Sciatic nerve (tissue), 2 donors: ENCODE data around the gene SH3GL3. TPM values are rescaled to one million over a fixed set of nuclear protein-coding genes. Genes with fewer than 3 reads are reported as not detected.

Source experiments
- ATAC-seq: fragments of 200-7000 bp; cut with Tn5 transposase; one replicate; pipeline ENCODE4 v1.9.1; 2020; ENCODE audit warnings: mild to moderate bottlenecking, moderate library complexity
- DNase-seq: peaks from one replicate; pipeline ENCODE4 v3.0.0-alpha.2; 2020; ENCODE audit warnings: low spot score
- intact Hi-C: fragments of 100-400 bp; cut with DNase I; formaldehyde crosslinking; loops from one replicate; pipeline ENCODE4 v1.14.2; 2022
- total RNA-seq: library from RNA; stranded (reverse); fragmentation: NEBNext Ultra II Directional; extraction: Animal tissue kit (Norgen Biotek cat#: 25700); gene quantifications from one replicate; pipeline ENCODE4 v1.2.1, GENCODE V29; 2021
- donor health status: DM: no; HTN: no; CAD: no.
- donor health status: DM: no; HTN: no; CAD: no.

The SH3GL3 gene
- total RNA-seq, 1 donor from 2014 or later = 0.67 TPM

DNA sequence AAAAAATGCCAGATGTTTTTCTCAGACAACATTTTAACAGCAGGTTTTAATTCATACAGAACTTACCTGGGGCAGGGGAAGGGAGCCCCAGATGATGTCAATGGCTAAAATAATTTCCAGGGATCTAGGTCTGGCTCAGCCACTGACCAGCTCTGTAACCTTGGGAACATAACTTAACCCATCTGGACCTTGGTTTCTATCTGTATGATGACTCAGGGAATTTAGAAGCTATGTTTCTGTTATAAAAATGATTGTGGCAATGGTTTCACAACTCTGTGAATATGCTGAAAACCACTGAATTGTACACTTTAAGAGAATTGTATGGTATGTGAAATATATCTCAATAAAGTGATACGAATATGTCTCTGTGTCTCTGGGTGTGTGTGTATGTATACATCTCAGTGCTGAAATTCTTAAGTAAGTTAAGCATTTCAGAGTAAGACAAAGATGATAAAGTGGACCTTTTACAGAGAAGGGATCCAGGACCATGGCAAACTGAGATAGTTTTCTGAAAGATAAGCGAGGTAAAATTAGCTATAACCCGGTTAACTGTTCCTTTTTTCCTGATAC, 2.9 kb downstream of the SH3GL3 start:
- intact Hi-C loops = loop anchor here (10.0 kb wide), 1 partner anchor 105 kb away; no protein-coding TSS in a partner anchor
- no peak for ATAC-seq
- no peak for DNase-seq

DNA sequence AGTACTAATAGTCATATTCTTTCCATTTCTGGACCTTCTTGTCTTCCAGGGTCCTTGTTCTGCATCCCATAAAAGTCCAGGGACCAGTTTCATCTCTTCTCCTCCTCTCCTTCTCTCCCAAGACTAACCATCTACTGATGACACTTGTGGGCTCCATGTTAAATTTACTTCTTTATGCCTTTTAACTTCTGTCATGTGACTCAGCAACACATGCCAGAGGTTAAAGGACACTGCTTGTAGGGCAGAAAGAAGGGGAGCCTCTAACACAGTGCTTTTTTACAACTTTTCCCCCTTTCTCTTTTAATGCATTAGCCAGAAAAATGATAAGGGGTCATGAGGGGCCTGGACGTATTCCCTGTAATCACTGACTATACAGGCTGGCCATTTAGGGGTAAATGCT, 10.0 kb downstream of the SH3GL3 start:
- no peak for DNase-seq
- intact Hi-C loops = no loop called here

GRCh38 chr15:83458381-83458780, 11.2 kb downstream of the SH3GL3 start:
- intact Hi-C loops = no loop called here
- ATAC-seq = no peak
- DNase-seq = no peak

More for the DNA sequence above, 10.0 kb downstream of the SH3GL3 start:
- no peak for ATAC-seq

DNA sequence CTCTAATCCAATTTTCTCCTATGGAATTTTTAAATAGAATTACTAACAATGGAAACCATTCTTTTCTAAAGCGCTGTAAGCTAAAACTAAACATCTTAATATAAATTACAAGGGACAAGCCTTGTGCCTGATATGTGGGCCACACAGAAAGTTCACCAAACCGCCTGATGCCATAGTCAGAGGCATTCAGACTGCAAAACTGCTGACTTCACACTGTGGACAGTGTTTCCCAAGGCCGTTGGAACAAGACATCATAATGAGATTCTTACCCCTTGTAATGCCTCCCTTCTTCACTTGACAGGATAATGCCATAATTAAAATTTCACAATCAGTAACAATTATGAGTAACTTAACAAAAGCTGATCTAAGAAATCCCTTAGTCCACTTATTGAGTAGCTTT, 14.9 kb downstream of the SH3GL3 start:
- ATAC-seq = no peak

GRCh38 chr15:83462953-83463433, 15.9 kb downstream of the SH3GL3 start:
- DNase-seq (no peak), ATAC-seq (no peak)
- intact Hi-C loops = no loop called here

More for the DNA sequence above, 14.9 kb downstream of the SH3GL3 start:
- intact Hi-C loops = no loop called here
- no peak for DNase-seq

- DNase-seq = no peak
- no peak for ATAC-seq
- intact Hi-C loops = no loop called here
Observed at GRCh38 chr15:83470887-83471286, 23.7 kb downstream of the SH3GL3 start.

- ATAC-seq (no peak), DNase-seq (no peak)
- intact Hi-C loops = no loop called here
Observed at GRCh38 chr15:83471307-83471866, 24.2 kb downstream of the SH3GL3 start.

DNA sequence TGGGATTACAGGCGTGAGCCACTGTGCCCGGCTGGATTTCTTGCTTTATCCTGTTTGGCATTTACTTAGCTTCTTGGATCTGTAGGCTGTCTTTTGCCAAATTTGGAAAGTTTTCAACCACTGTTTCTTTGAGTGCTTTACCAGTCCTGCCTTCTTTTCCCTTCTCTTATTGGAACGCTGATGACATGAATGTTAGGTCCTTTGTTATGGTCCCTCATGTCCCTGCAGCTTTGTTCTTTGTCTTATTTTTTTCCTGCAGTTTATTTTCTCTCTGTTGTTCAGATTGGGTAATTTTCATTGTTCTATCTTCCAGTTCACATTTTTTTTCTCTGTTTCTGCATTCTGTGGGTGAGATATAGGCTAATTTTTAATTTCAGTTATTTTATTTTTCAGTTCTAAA, 25.0 kb downstream of the SH3GL3 start:
- no peak for ATAC-seq
- intact Hi-C loops = no loop called here
- no peak for DNase-seq

DNA sequence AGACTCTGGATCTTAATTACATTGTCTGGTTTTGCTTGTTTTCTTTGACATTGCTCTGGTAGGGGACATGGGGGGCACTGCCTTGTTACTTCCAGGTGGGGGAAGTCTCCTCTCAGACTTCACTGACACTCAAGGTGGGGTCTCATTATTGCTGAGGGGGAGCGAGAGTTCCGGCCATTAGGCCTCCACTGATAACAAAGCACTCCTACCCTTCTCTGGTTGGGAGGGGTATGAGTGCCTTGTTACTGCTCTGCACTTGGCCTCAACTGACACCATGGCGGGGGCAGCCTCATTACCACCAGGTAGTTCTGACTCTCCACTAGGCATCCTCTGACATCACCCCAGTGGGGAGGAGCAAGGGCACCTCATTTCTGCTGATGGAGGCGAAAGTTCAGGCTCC, 25.7 kb downstream of the SH3GL3 start:
- intact Hi-C loops = no loop called here
- ATAC-seq = no peak
- DNase-seq = no peak

DNA sequence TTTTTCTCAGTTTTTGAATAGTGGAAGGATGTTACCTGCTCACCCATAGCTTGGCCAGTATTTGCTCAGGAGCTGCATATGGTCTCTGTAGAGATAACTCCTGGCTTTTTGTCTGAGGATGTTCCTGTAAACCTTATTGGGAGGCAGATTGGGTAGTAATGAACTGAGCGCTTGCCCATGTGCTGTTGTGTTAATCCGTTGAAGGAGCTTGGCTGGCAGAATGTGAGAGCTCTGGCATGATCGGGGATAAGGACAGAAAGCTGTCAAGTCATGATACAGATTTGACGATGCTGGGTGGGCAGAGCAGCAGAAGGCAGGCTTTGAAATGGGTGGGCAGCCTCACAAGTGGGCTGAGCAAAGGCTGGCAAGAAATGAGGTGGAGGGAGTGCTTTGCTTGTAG, 27.4 kb downstream of the SH3GL3 start:
- intact Hi-C loops = no loop called here
- no peak for DNase-seq
- no peak for ATAC-seq

GRCh38 chr15:83475551-83475950, 28.4 kb downstream of the SH3GL3 start:
- no peak for DNase-seq
- intact Hi-C loops = no loop called here
- no peak for ATAC-seq

DNA sequence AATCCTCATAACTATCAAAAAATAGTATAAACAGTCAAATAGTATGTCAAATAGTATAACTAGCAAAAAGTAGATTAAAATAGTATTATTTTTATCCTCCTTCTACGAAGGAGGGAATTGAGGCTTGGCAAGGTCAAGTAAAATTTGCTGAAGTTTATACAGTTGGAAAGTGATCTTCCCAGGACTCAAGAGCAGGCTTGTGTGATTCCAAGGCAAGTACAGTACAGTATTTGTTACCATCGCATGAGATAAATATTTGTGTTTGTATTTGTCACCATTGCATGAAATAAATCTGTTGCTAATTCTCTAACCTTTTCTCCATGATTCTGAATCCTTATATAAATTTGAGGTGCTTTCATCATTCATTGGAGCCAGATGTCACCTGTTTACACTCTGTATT, 28.9 kb downstream of the SH3GL3 start:
- intact Hi-C loops = no loop called here
- DNase-seq = no peak
- ATAC-seq = no peak

DNA sequence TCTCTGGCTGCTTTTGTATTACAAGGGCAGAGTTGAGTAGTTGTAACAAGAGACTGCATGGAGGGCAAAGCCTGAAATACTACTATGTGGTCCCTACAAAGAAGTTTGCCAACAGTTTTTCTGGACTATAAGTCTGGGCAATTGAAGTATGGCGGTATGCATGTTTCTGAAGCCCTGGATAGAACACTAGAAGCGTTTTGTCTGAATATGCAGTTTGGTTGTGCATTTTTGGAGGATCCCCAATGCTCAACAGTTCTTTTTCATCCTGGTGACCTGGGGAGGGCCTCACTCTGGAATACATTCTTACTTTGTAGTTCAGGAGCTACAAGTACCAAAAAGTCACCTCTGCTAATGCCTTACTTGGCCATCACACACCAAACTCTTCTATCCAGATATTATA, 29.6 kb downstream of the SH3GL3 start:
- ATAC-seq = no peak
- intact Hi-C loops = no loop called here
- DNase-seq = no peak

- DNase-seq (no peak), ATAC-seq (no peak)
- intact Hi-C loops = no loop called here
Observed at GRCh38 chr15:83477172-83477807, 30.1 kb downstream of the SH3GL3 start.

GRCh38 chr15:83477808-83478537, 30.8 kb downstream of the SH3GL3 start:
- no peak for DNase-seq
- ATAC-seq = no peak
- intact Hi-C loops = no loop called here

GRCh38 chr15:83483612-83484011, 36.5 kb downstream of the SH3GL3 start:
- no peak for DNase-seq
- intact Hi-C loops = no loop called here
- no peak for ATAC-seq

DNA sequence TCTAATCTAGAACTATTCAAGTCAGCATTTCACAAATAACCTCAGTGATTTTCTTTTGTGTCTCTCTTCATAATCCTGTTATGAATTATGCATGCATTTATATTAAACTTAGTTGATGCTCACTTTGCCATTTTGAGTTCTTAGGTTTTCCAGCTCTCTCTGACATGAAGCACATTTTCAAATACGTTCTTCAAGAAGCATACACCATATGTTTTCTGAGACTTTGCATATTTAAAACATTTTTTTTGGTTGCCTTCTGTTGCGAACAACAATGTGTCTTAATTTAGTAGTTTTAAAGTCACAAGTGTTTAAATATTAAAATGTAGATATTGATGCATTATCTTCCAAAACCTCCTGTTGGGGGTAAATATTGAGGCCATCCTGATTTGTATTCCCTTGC, 37.5 kb downstream of the SH3GL3 start:
- DNase-seq = no peak
- intact Hi-C loops = no loop called here
- ATAC-seq = no peak

GRCh38 chr15:83486363-83486762, 39.2 kb downstream of the SH3GL3 start:
- ATAC-seq (no peak), DNase-seq (no peak)
- intact Hi-C loops = no loop called here

- intact Hi-C loops = no loop called here
- ATAC-seq (no peak), DNase-seq (no peak)
Observed at GRCh38 chr15:83487519-83487918, 40.4 kb downstream of the SH3GL3 start.

DNA sequence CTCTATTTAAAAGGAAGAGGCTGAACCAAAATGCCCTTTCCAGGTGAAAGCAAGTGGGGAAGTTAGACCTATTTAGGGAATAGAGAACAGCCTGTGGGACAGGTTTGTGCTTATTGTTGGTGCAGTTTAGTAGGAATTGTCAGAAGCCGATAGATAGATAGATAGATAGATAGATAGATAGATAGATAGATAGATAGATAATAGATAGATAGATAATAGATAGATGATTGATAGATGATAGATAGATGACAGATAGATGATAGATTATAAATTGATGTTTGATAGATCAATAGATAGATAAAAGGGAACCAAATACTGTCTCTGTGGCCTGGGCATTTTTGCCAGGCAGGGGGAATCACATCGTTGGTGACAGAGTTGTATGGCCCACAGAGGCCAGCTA, 42.5 kb downstream of the SH3GL3 start:
- DNase-seq (no peak), ATAC-seq (no peak)
- intact Hi-C loops = no loop called here
